WTC11 (cell line): ENCODE results near the gene C1QTNF2.

Source experiments
- ATF2 ChIP-seq: sonication (generic); formaldehyde crosslinking; IDR thresholded peaks from 2 replicates; pipeline ENCODE4 v1.8.1; 2022; ENCODE audit warnings: low read depth, missing genetic modification reagents, borderline replicate concordance
- JUN ChIP-seq: sonication (generic); formaldehyde crosslinking; IDR thresholded peaks from 2 replicates; pipeline ENCODE4 v1.8.0; 2023; ENCODE audit warnings: mild to moderate bottlenecking, missing genetic modification reagents
- TCF7 ChIP-seq: sonication (generic); formaldehyde crosslinking; IDR thresholded peaks from 2 replicates; pipeline ENCODE4 v1.8.0; 2022; ENCODE audit warnings: mild to moderate bottlenecking, low read depth, missing genetic modification reagents, moderate library complexity
- ZNF423 ChIP-seq: fragments of 250-450 bp; sonication (Bioruptor Pico); IDR thresholded peaks from 2 replicates; pipeline ENCODE4 v2.1.2; 2022; ENCODE audit warnings: mild to moderate bottlenecking, moderate library complexity
- TF ChIP-seq, protein P1 (sequence below): fragments of 200-600 bp; IDR thresholded peaks from 2 replicates; pipeline ENCODE4 v1.8.0; 2022; ENCODE audit warnings: antibody characterized with exemption
- TF ChIP-seq, protein P2 (sequence below): sonication (generic); formaldehyde crosslinking; IDR thresholded peaks from 2 replicates; pipeline ENCODE4 v1.8.1; 2023; ENCODE audit warnings: mild to moderate bottlenecking, missing genetic modification reagents, borderline replicate concordance

DNA sequence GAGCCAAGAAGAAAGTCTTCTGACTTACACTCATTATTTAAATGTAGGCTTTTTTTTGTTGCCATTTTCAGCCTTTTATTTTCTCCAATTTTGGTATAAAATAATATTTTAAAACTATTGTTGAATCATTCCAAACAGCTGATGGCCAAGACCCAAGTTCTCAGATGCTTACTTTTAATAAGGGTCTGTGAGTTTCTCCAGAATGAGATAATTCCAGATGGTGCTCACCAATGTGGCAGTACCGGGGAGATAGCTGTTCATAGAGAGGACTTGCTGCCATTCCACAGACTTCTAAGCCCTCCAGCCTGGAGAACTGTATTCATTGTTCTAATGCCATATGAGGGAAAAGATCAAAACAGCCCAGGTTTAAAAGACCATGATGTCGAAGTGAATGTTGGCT lies 5.3 kb upstream of the C1QTNF2 start:
- TF ChIP-seq, protein P1, sequence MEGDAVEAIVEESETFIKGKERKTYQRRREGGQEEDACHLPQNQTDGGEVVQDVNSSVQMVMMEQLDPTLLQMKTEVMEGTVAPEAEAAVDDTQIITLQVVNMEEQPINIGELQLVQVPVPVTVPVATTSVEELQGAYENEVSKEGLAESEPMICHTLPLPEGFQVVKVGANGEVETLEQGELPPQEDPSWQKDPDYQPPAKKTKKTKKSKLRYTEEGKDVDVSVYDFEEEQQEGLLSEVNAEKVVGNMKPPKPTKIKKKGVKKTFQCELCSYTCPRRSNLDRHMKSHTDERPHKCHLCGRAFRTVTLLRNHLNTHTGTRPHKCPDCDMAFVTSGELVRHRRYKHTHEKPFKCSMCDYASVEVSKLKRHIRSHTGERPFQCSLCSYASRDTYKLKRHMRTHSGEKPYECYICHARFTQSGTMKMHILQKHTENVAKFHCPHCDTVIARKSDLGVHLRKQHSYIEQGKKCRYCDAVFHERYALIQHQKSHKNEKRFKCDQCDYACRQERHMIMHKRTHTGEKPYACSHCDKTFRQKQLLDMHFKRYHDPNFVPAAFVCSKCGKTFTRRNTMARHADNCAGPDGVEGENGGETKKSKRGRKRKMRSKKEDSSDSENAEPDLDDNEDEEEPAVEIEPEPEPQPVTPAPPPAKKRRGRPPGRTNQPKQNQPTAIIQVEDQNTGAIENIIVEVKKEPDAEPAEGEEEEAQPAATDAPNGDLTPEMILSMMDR = no peak
- TF ChIP-seq, protein P2, sequence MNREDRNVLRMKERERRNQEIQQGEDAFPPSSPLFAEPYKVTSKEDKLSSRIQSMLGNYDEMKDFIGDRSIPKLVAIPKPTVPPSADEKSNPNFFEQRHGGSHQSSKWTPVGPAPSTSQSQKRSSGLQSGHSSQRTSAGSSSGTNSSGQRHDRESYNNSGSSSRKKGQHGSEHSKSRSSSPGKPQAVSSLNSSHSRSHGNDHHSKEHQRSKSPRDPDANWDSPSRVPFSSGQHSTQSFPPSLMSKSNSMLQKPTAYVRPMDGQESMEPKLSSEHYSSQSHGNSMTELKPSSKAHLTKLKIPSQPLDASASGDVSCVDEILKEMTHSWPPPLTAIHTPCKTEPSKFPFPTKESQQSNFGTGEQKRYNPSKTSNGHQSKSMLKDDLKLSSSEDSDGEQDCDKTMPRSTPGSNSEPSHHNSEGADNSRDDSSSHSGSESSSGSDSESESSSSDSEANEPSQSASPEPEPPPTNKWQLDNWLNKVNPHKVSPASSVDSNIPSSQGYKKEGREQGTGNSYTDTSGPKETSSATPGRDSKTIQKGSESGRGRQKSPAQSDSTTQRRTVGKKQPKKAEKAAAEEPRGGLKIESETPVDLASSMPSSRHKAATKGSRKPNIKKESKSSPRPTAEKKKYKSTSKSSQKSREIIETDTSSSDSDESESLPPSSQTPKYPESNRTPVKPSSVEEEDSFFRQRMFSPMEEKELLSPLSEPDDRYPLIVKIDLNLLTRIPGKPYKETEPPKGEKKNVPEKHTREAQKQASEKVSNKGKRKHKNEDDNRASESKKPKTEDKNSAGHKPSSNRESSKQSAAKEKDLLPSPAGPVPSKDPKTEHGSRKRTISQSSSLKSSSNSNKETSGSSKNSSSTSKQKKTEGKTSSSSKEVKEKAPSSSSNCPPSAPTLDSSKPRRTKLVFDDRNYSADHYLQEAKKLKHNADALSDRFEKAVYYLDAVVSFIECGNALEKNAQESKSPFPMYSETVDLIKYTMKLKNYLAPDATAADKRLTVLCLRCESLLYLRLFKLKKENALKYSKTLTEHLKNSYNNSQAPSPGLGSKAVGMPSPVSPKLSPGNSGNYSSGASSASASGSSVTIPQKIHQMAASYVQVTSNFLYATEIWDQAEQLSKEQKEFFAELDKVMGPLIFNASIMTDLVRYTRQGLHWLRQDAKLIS (CRISPR knock-in tag) = no peak
- TF ChIP-seq ZNF423 (CRISPR knock-in tag) (no peak), TCF7 (CRISPR knock-in tag) (no peak), ATF2 (CRISPR knock-in tag) (no peak), JUN (CRISPR knock-in tag) (no peak)
